H1 (cell line): Measurements from ENCODE around the gene NOTUM. TPM values are rescaled to one million over a fixed set of nuclear protein-coding genes. Genes with fewer than 3 reads are reported as not detected.

Experiments used
- CTCF ChIA-PET: fragments of 300-600 bp; sonication (Branson Sonifier 250); formaldehyde crosslinking; loops from one replicate; lab custom pipeline; 2021; ENCODE audit not compliant: partially characterized antibody; lab: Charles Lee
- POLR2A ChIA-PET: fragments of 300-600 bp; sonication (Branson Sonifier 250); formaldehyde crosslinking; loops from one replicate; lab custom pipeline; 2021; ENCODE audit warnings: inconsistent platforms; ENCODE audit not compliant: partially characterized antibody; lab: Charles Lee
- DNase-seq, 2 experiments: peaks; one replicate each; pipeline versions ENCODE4 v3.0.0 to v3.0.0-alpha.2; 2010 to 2022; ENCODE audit warnings: low spot score in 2 of 2, low read depth in 1 of 2, mixed read lengths in 1 of 2
- FAIRE-seq: peaks from 2 replicates; lab custom pipeline; 2011; peaks lifted over from hg19 to GRCh38; lab: Jason Lieb, UNC
- H2AFZ ChIP-seq: 2 replicates; pipeline ENCODE4 v1.8.1; 2012; ENCODE audit warnings: low read length, inconsistent platforms
- H2AK5ac ChIP-seq: 2 replicates; pipeline ENCODE4 v1.6.1; 2013; ENCODE audit warnings: low read depth, low read length
- H2BK120ac ChIP-seq: replicated peaks from 2 replicates; pipeline ENCODE3; 2013; ENCODE audit warnings: low read depth, low read length, inconsistent platforms
- H2BK12ac ChIP-seq: 2 replicates; pipeline ENCODE4 v1.6.1; 2013; ENCODE audit warnings: low read depth, low read length
- H2BK15ac ChIP-seq: 2 replicates; pipeline ENCODE4 v1.6.1; 2013; ENCODE audit warnings: low read length
- H2BK20ac ChIP-seq: 2 replicates; pipeline ENCODE4 v1.6.1; 2013; ENCODE audit warnings: low read length
- H2BK5ac ChIP-seq: 2 replicates; pipeline ENCODE4 v1.6.1; 2013; ENCODE audit warnings: low read depth, low read length
- H3K14ac ChIP-seq: 2 replicates; pipeline ENCODE4 v1.6.1; 2013; ENCODE audit warnings: inconsistent platforms; ENCODE audit not compliant: insufficient read length
- H3K18ac ChIP-seq: 2 replicates; pipeline ENCODE4 v1.6.1; 2013; ENCODE audit warnings: low read length; ENCODE audit errors: extremely low read depth
- H3K23ac ChIP-seq: 2 replicates; pipeline ENCODE4 v1.6.1; 2013; ENCODE audit warnings: inconsistent platforms; ENCODE audit not compliant: insufficient read length
- H3K23me2 ChIP-seq: 2 replicates; pipeline ENCODE4 v1.6.1; 2013; ENCODE audit warnings: low read depth, low read length
- H3K27ac ChIP-seq: 2 replicates; pipeline ENCODE4 v1.6.1; 2011; ENCODE audit warnings: low read depth, low read length, inconsistent platforms
- H3K27me3 ChIP-seq, 4 experiments: replicated peaks in 1 of 4; 1 replicate in 1 of 4; 2 replicates in 3 of 4; pipeline versions ENCODE4 v1.6.1 to v1.8.1; 2011 to 2013; ENCODE audit warnings: low read length in 3 of 4, mild to moderate bottlenecking in 3 of 4, inconsistent platforms in 2 of 4, mixed read lengths in 2 of 4, moderate library complexity in 1 of 4; ENCODE audit not compliant: control insufficient read depth in 3 of 4, insufficient read depth in 3 of 4; ENCODE audit errors: extremely low read depth in 1 of 4
- H3K36me3 ChIP-seq, 4 experiments: 2 replicates each; pipeline versions ENCODE4 v1.6.1 to v1.8.1; 2011 to 2013; ENCODE audit warnings: mild to moderate bottlenecking in 4 of 4, low read length in 3 of 4, moderate library complexity in 2 of 4, control low read depth in 1 of 4, inconsistent platforms in 1 of 4; ENCODE audit not compliant: insufficient read depth in 4 of 4, control insufficient read depth in 2 of 4
- H3K4ac ChIP-seq: replicated peaks from 2 replicates; pipeline ENCODE3; 2013; ENCODE audit warnings: low read length, low read depth, mixed read lengths, inconsistent platforms; ENCODE audit not compliant: insufficient read length
- H3K4me1 ChIP-seq, 4 experiments: replicated peaks in 1 of 4; 1 replicate in 1 of 4; 2 replicates in 3 of 4; pipeline versions ENCODE4 v1.6.1 to v1.8.1; 2011 to 2013; ENCODE audit warnings: low read length in 3 of 4, inconsistent platforms in 2 of 4, mixed read lengths in 1 of 4; ENCODE audit not compliant: insufficient read depth in 4 of 4, control insufficient read depth in 3 of 4
- H3K4me2 ChIP-seq, 2 experiments: 2 replicates each; pipeline versions ENCODE4 v1.6.1 to v1.8.1; 2011 to 2013; ENCODE audit warnings: low read depth in 2 of 2, low read length in 2 of 2, control low read depth in 1 of 2, inconsistent platforms in 1 of 2, mild to moderate bottlenecking in 1 of 2; ENCODE audit not compliant: insufficient read depth in 1 of 2
- H3K4me3 ChIP-seq, 4 experiments: fragments of 200-600, 300-600 bp in 1 of 4; sonication (generic), shearing (Covaris generic), sonication (Bioruptor Twin) in 1 of 4; 2 replicates each; pipeline versions ENCODE4 v1.5.1 to v1.8.1; 2011 to 2016; ENCODE audit warnings: low read length in 4 of 4, low read depth in 3 of 4, control low read depth in 2 of 4, inconsistent platforms in 2 of 4, mild to moderate bottlenecking in 2 of 4, mixed read lengths in 1 of 4, moderate library complexity in 1 of 4; ENCODE audit not compliant: insufficient read depth in 2 of 4; ENCODE audit errors: extremely low read depth in 1 of 4
- H3K56ac ChIP-seq: replicated peaks from 2 replicates; pipeline ENCODE3; 2013; ENCODE audit warnings: low read depth, mild to moderate bottlenecking, mixed read lengths, low read length, inconsistent platforms; ENCODE audit not compliant: insufficient read length
- H3K79me1 ChIP-seq: 2 replicates; pipeline ENCODE4 v1.6.1; 2013; ENCODE audit warnings: low read depth, low read length, control low read depth
- H3K79me2 ChIP-seq, 2 experiments: 2 replicates each; pipeline versions ENCODE4 v1.6.1 to v1.8.1; 2012 to 2013; ENCODE audit warnings: low read length in 2 of 2, mild to moderate bottlenecking in 2 of 2, inconsistent platforms in 1 of 2; ENCODE audit not compliant: insufficient read depth in 2 of 2, control insufficient read depth in 1 of 2
- H3K9ac ChIP-seq, 4 experiments: replicated peaks in 1 of 4; 1 replicate in 1 of 4; 2 replicates in 3 of 4; pipeline versions ENCODE4 v1.6.1 to v1.8.1; 2011 to 2013; ENCODE audit warnings: low read depth in 3 of 4, low read length in 3 of 4, control low read depth in 2 of 4, mild to moderate bottlenecking in 2 of 4, moderate library complexity in 2 of 4, inconsistent platforms in 1 of 4; ENCODE audit errors: extremely low read depth in 1 of 4
- H3K9me3 ChIP-seq, 2 experiments: 2 replicates each; pipeline versions ENCODE4 v1.6.1 to v1.8.1; 2012 to 2013; ENCODE audit warnings: mild to moderate bottlenecking in 2 of 2, moderate library complexity in 2 of 2, control low read depth in 1 of 2, inconsistent platforms in 1 of 2, low read depth in 1 of 2, low read length in 1 of 2, mixed read lengths in 1 of 2; ENCODE audit not compliant: insufficient read depth in 2 of 2
- H4K20me1 ChIP-seq, 2 experiments: replicated peaks in 1 of 2; 2 replicates each; pipeline versions ENCODE3 to v1.8.1; 2011 to 2013; ENCODE audit warnings: inconsistent platforms in 2 of 2, low read length in 2 of 2, mild to moderate bottlenecking in 1 of 2; ENCODE audit not compliant: insufficient read depth in 2 of 2, control insufficient read depth in 1 of 2
- H4K5ac ChIP-seq: 2 replicates; pipeline ENCODE4 v1.6.1; 2013; ENCODE audit warnings: low read length, low read depth, mixed read lengths, inconsistent platforms; ENCODE audit not compliant: insufficient read length
- H4K8ac ChIP-seq: 2 replicates; pipeline ENCODE4 v1.8.0; 2013; ENCODE audit warnings: mild to moderate bottlenecking, moderate library complexity, low read length, inconsistent platforms; ENCODE audit not compliant: insufficient read depth; ENCODE audit errors: extremely low read depth
- H4K91ac ChIP-seq: replicated peaks from 2 replicates; pipeline ENCODE3; 2013; ENCODE audit warnings: low read length, mixed read lengths, inconsistent platforms; ENCODE audit not compliant: insufficient read length
- CREB1 ChIP-seq: IDR thresholded peaks from 2 replicates; pipeline ENCODE4 v1.6.1; 2012; ENCODE audit warnings: inconsistent platforms
- CTBP2 ChIP-seq: IDR thresholded peaks from 2 replicates; pipeline ENCODE4 v1.7.0; 2011; ENCODE audit warnings: borderline replicate concordance, mild to moderate bottlenecking, moderate library complexity, mixed read lengths, low read length; ENCODE audit not compliant: insufficient read depth, insufficient read length
- KDM5A ChIP-seq: fragments of 200-600 bp; IDR thresholded peaks from 2 replicates; pipeline ENCODE4 v1.7.1; 2012; ENCODE audit warnings: mild to moderate bottlenecking, low read length, inconsistent platforms, mixed read lengths
- PHF8 ChIP-seq: fragments of 200-600 bp; sonication (generic); conservative IDR thresholded peaks from 2 replicates; pipeline ENCODE4 v1.7.1; 2012; ENCODE audit warnings: low read depth, mild to moderate bottlenecking, inconsistent platforms, low read length, moderate library complexity
- RAD21 ChIP-seq, 2 experiments: IDR thresholded peaks in 1 of 2; conservative IDR thresholded peaks in 1 of 2; 2 replicates each; pipeline ENCODE4 v1.6.1; 2011; ENCODE audit warnings: low read depth in 2 of 2, low read length in 2 of 2, improper control_type of control experiment in 1 of 2, inconsistent platforms in 1 of 2, mild to moderate bottlenecking in 1 of 2, moderate library complexity in 1 of 2
- TAF1 ChIP-seq: IDR thresholded peaks from 2 replicates; pipeline ENCODE4 v1.6.1; 2011; ENCODE audit warnings: mild to moderate bottlenecking, low read depth, low read length
- TBP ChIP-seq: IDR thresholded peaks from 2 replicates; pipeline ENCODE4 v1.6.1; 2011; ENCODE audit warnings: low read depth, low read length, improper control_type of control experiment
- ZNF274 ChIP-seq: IDR thresholded peaks from 2 replicates; pipeline ENCODE4 v1.7.0; 2012; ENCODE audit warnings: low read length, borderline replicate concordance; ENCODE audit errors: extremely low read depth
- WGBS, 2 experiments: shearing (Covaris generic) in 1 of 2; methylation state at CpG; one replicate each; pipeline versions ENCODE4 v1.1.6 to v1.1.7; 2013 to 2015; ENCODE audit warnings: low lambda C conversion rate in 2 of 2, mixed read lengths in 2 of 2, inconsistent platforms in 1 of 2, low coverage in 1 of 2, missing lambda C conversion rate in 1 of 2; ENCODE audit not compliant: insufficient replicate concordance in 2 of 2, insufficient coverage in 1 of 2, insufficient read length in 1 of 2; ENCODE audit errors: extremely low coverage in 1 of 2, missing lambda C conversion rate in 1 of 2; 5-methylcytosine and 5-hydroxymethylcytosine counted together
- polyA plus RNA-seq, 7 experiments: library from polyadenylated mRNA; depleted of rRNA in 3 of 7; stranded (reverse) in 5 of 7; unstranded in 2 of 7; fragments of >200 nt in 5 of 7; fragments of 200-250 nt in 2 of 7; gene quantifications; 1 replicate in 5 of 7; 2 replicates in 1 of 7; 4 replicates in 1 of 7; pipeline versions ENCODE4 v1.2.1 to v1.2.3, GENCODE V29; 2011 to 2013; ENCODE audit warnings: missing spikeins in 2 of 7, mixed read lengths in 2 of 7
- total RNA-seq: library from RNA; stranded (reverse); fragmentation: NEBNext Ultra II Directional; extraction: Animal tissue kit (Norgen Biotek cat#: 25700); gene quantifications from 2 replicates; pipeline ENCODE4 v1.2.1, GENCODE V29; 2021

NOTUM gene
- total and polyA plus RNA-seq, 2 of the 8 experiments (the other 6 are each of a cell fraction or from before 2014, with no cell fraction given), result 0.45 to 0.76 TPM

- TF ChIP-seq PHF8, result no peak
- TF ChIP-seq TBP, result no peak
- TF ChIP-seq CTBP2, result no peak
- TF ChIP-seq CREB1, result no peak
- TF ChIP-seq TAF1, result no peak
- no peak for TF ChIP-seq RAD21 (IDR thresholded peaks at IDR 0.05 in 1 of 2, conservative IDR thresholded peaks at IDR 0.05 in 1 of 2; ENCODE audit: low read depth in 2 of 2, low read length in 2 of 2)
- TF ChIP-seq ZNF274, result no peak
- no peak for TF ChIP-seq KDM5A
- Histone ChIP-seq H3K9ac (no peak overlapping the region), H3K4ac (no peak overlapping the region), H3K4me3 (no peak overlapping the region), H3K23ac (no peak overlapping the region), H3K36me3 (no peaks in the 10 kb centered on the region), H3K14ac (no peak overlapping the region), H3K79me1 (peaks cover 5% of the 10 kb centered on the region), H3K27ac (no peak overlapping the region), H3K79me2 (no peaks in the 10 kb centered on the region), H3K27me3 (no peaks in the 10 kb centered on the region), H2AK5ac (no peak overlapping the region), H2AFZ (no peak overlapping the region), H3K18ac (no peak overlapping the region), H3K56ac (no peak overlapping the region), H4K20me1 (peaks cover 0 to 10% of the 10 kb centered on the region in 2 experiments), H4K5ac (no peak overlapping the region), H2BK120ac (no peak overlapping the region), H3K9me3 (no peaks in the 10 kb centered on the region), H2BK20ac (no peak overlapping the region), H4K8ac (no peak overlapping the region; the same call in 1 of the 2 replicates), H3K4me2 (no peak overlapping the region), H2BK12ac (no peak overlapping the region), H3K23me2 (no peaks in the 10 kb centered on the region), H3K4me1 (peaks cover 0 to 21% (median 18%) of the 10 kb centered on the region in 4 experiments; a peak in 6 of 7 replicates), H2BK15ac (no peak overlapping the region), H4K91ac (no peak overlapping the region), H2BK5ac (no peak overlapping the region)
- no peak for DNase-seq
- WGBS, 2 experiments, result 94% methylated on average over 30 of the region's 30 CpGs; no CpG with 5 or more reads in 1 of the 2 experiments
- FAIRE-seq, result no peak
- ChIA-PET POLR2A (interaction anchor here (0.6 to 1.8 kb wide), 8 partner anchors 14 to 89 kb away, joined by 3 to 7 read pairs (median 4); no protein-coding TSS in a partner anchor), CTCF (interaction anchor here (0.6 to 3.2 kb wide), 20 partner anchors 8 to 190 kb away, joined by 3 to 20 read pairs (median 4); partner anchors contain the start of genes LRRC45 and NOTUM)
These were observed 35.9 kb upstream of the NOTUM start for GRCh38 chr17:81996757-81997441.
